Measurements from ENCODE around the gene SPATA2.

DNA sequence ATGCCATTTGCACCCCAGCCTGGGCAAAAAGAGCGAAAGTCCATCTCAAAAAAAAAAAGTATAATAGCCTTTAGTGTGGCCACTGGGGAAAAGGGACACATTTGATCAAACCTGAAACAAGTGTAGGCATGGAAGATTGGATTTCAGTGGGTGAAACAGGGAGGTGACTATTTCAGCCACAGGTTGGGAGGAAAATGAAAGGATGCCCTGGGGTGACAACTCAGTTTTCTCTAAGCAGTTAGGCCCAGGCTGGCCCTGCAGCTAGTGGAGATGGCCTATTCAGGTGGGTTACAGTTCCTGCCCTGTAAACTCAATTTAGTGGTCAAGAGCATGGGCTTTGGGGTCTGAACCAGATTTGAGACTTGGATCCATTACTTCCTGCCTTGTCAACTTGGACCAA, 36.4 kb downstream of the SPATA2 start:
- TF ChIP-seq, protein P1, sequence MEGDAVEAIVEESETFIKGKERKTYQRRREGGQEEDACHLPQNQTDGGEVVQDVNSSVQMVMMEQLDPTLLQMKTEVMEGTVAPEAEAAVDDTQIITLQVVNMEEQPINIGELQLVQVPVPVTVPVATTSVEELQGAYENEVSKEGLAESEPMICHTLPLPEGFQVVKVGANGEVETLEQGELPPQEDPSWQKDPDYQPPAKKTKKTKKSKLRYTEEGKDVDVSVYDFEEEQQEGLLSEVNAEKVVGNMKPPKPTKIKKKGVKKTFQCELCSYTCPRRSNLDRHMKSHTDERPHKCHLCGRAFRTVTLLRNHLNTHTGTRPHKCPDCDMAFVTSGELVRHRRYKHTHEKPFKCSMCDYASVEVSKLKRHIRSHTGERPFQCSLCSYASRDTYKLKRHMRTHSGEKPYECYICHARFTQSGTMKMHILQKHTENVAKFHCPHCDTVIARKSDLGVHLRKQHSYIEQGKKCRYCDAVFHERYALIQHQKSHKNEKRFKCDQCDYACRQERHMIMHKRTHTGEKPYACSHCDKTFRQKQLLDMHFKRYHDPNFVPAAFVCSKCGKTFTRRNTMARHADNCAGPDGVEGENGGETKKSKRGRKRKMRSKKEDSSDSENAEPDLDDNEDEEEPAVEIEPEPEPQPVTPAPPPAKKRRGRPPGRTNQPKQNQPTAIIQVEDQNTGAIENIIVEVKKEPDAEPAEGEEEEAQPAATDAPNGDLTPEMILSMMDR (conservative IDR thresholded peaks at IDR 0.05; ENCODE audit: low read length), result no peak
- TF ChIP-seq EZH2phosphoT487 (IDR thresholded peaks at IDR 0.05; ENCODE audit: borderline replicate concordance), result no peak
